K562 (cell line): Measurements from ENCODE around the gene FHIT.

Source experiments
- CBX5 ChIP-seq: IDR thresholded peaks from 2 replicates; pipeline ENCODE4 v1.6.1; 2014; ENCODE audit warnings: low read depth, borderline replicate concordance
- CHD2 ChIP-seq: IDR thresholded peaks from 2 replicates; pipeline ENCODE4 v1.6.1; 2011; ENCODE audit warnings: low read depth, low read length
- EZH2 ChIP-seq: IDR thresholded peaks from 2 replicates; pipeline ENCODE4 v1.6.1; 2012; ENCODE audit warnings: low read depth, mild to moderate bottlenecking, inconsistent platforms, low read length, borderline replicate concordance
- KLF13 ChIP-seq: fragments of 450-650 bp; IDR thresholded peaks from 2 replicates; pipeline ENCODE4 v1.6.1; 2016; ENCODE audit warnings: missing genetic modification characterization, low read depth, mild to moderate bottlenecking, missing compliant biosample characterization, moderate library complexity, borderline replicate concordance
- MEIS2 ChIP-seq: fragments of 450-650 bp; IDR thresholded peaks from 2 replicates; pipeline ENCODE4 v1.6.1; 2014; ENCODE audit warnings: mild to moderate bottlenecking; ENCODE audit not compliant: partially characterized antibody
- MYBL2 ChIP-seq, 2 experiments: fragments of 450-650 bp in 1 of 2; sonication (generic) in 1 of 2; formaldehyde crosslinking in 1 of 2; IDR thresholded peaks; 2 replicates each; pipeline versions ENCODE4 v1.6.1 to v1.8.1; 2017 to 2022; ENCODE audit warnings: borderline replicate concordance in 1 of 2, inconsistent platforms in 1 of 2, low read depth in 1 of 2, mild to moderate bottlenecking in 1 of 2, missing genetic modification reagents in 1 of 2, moderate library complexity in 1 of 2
- NCOA1 ChIP-seq: fragments of 450-650 bp; IDR thresholded peaks from 2 replicates; pipeline ENCODE4 v1.6.1; 2016; ENCODE audit warnings: low read depth
- NR2C2 ChIP-seq, 2 experiments: fragments of 200-800 bp in 1 of 2; sonication (Bioruptor generic) in 1 of 2; sonication (generic) in 1 of 2; formaldehyde crosslinking in 1 of 2; IDR thresholded peaks; 2 replicates each; pipeline versions ENCODE4 v1.6.1 to v1.8.0; 2016 to 2022; ENCODE audit warnings: mild to moderate bottlenecking in 1 of 2, missing compliant biosample characterization in 1 of 2, missing genetic modification characterization in 1 of 2, missing genetic modification reagents in 1 of 2
- SIN3A ChIP-seq, 2 experiments: fragments of 150-350 bp in 1 of 2; IDR thresholded peaks; 2 replicates each; pipeline ENCODE4 v1.6.1; 2011 to 2016; ENCODE audit warnings: borderline replicate concordance in 2 of 2, low read depth in 2 of 2, low read length in 2 of 2, mild to moderate bottlenecking in 2 of 2, moderate library complexity in 2 of 2; ENCODE audit not compliant: control insufficient read depth in 1 of 2
- ZNF274 ChIP-seq: IDR thresholded peaks from 2 replicates; pipeline ENCODE4 v1.6.1; 2011; ENCODE audit warnings: low read depth, mild to moderate bottlenecking, low read length, moderate library complexity, borderline replicate concordance
- TF ChIP-seq, protein P1 (sequence below): fragments of 250-450 bp; sonication (Bioruptor Pico); IDR thresholded peaks from 2 replicates; pipeline ENCODE4 v1.4.0; 2020; ENCODE audit warnings: mild to moderate bottlenecking, moderate library complexity

DNA sequence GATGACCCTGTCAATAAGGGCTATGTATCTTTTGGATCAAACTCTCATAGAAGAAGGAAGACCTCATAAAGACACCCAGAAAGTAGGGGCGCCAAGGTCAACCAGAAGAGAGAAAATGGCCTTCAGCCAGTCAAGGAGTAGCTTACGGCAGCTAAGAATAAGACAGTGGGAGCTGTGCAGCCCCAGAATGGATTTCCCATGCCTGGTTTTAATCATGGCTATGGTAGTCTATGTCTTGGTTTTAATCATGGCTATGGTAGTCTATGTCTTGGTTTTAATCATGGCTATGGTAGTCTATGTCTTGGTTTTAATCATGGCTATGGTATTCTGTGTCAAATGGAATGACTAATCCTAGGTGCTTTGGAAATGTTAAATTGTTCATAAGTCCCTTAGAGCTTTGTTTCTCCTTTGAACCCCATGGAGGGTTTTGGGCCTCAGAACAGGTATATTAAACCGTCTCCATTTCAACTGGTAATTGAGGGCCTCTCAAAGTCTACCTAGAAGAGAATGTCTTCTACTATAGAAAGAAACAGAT lies 1459.4 kb downstream of the FHIT start:
- TF ChIP-seq CHD2 (no peak), ZNF274 (no peak), NCOA1 (no peak), CBX5 (no peak), EZH2 (no peak), NR2C2 (CRISPR knock-in tag; IDR thresholded peaks at IDR 0.05) (no peak), NR2C2 (tag; IDR thresholded peaks at IDR 0.05) (no peak), MYBL2 (IDR thresholded peaks at IDR 0.05; ENCODE audit: low read depth) (no peak), MYBL2 (CRISPR knock-in tag; IDR thresholded peaks at IDR 0.05; ENCODE audit: borderline replicate concordance) (no peak), MEIS2 (no peak), KLF13 (tag) (no peak), SIN3A (IDR thresholded peaks at IDR 0.05; ENCODE audit: borderline replicate concordance in 2 of 2, control insufficient read depth in 1 of 2, low read depth in 2 of 2, low read length in 2 of 2) (no peak)
- TF ChIP-seq, protein P1, sequence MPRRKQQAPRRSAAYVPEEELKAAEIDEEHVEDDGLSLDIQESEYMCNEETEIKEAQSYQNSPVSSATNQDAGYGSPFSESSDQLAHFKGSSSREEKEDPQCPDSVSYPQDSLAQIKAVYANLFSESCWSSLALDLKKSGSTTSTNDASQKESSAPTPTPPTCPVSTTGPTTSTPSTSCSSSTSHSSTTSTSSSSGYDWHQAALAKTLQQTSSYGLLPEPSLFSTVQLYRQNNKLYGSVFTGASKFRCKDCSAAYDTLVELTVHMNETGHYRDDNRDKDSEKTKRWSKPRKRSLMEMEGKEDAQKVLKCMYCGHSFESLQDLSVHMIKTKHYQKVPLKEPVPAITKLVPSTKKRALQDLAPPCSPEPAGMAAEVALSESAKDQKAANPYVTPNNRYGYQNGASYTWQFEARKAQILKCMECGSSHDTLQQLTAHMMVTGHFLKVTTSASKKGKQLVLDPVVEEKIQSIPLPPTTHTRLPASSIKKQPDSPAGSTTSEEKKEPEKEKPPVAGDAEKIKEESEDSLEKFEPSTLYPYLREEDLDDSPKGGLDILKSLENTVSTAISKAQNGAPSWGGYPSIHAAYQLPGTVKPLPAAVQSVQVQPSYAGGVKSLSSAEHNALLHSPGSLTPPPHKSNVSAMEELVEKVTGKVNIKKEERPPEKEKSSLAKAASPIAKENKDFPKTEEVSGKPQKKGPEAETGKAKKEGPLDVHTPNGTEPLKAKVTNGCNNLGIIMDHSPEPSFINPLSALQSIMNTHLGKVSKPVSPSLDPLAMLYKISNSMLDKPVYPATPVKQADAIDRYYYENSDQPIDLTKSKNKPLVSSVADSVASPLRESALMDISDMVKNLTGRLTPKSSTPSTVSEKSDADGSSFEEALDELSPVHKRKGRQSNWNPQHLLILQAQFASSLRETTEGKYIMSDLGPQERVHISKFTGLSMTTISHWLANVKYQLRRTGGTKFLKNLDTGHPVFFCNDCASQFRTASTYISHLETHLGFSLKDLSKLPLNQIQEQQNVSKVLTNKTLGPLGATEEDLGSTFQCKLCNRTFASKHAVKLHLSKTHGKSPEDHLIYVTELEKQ (CRISPR knock-in tag): no peak
